GM06990 (cell line): ENCODE measurements around the gene SLC2A5.
A peak's percentile ranks its signal among the peaks of the same experiment; 100 is the strongest.

Experiments
- DNase-seq: peaks from one replicate; pipeline ENCODE4 v3.0.0-alpha.2; 2011; ENCODE audit not compliant: insufficient read length; ENCODE audit errors: extremely low read depth
- H3K27me3 ChIP-seq: replicated peaks from 2 replicates; pipeline ENCODE4 v1.6.0; 2011; ENCODE audit warnings: low read length; ENCODE audit not compliant: control insufficient read depth, insufficient read depth
- H3K36me3 ChIP-seq: 2 replicates; pipeline ENCODE4 v1.5.1; 2011; ENCODE audit warnings: low read length; ENCODE audit not compliant: control insufficient read depth, insufficient read depth
- H3K4me3 ChIP-seq: replicated peaks from 2 replicates; pipeline ENCODE4 v1.5.1; 2011; ENCODE audit warnings: low read depth, mild to moderate bottlenecking, control low read depth, low read length
- TF ChIP-seq, protein P1 (sequence below): IDR thresholded peaks from 2 replicates; pipeline ENCODE4 v1.5.1; 2011; ENCODE audit warnings: low read length, control low read depth, mild to moderate bottlenecking, inconsistent platforms; ENCODE audit not compliant: insufficient read depth, poor library complexity, severe bottlenecking

The SLC2A5 gene

DNA sequence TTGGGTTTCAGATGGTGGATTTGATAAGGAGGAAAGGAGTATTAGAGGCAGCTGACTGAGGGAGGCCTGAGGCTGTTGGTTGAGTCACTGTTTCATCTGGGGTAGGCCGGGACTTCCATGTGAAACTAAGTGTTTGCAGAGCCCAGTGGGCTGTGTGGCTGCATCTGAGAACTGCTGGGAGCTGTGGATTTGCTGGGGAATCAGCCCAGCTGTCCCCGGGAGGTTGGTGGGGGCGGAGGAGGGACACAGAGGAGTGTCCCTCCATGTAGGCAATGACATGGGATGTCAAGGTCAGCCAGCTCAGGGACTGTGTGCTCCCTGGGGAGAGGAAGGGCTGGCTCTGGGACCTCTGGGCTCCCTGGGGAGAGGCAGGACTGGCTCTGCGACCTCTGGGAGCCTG, 79.6 kb downstream of the SLC2A5 start:
- H3K36me3 ChIP-seq, result no peaks in the 10 kb centered on the region
- H3K4me3 ChIP-seq, result no peak overlapping the region
- TF ChIP-seq, protein P1, sequence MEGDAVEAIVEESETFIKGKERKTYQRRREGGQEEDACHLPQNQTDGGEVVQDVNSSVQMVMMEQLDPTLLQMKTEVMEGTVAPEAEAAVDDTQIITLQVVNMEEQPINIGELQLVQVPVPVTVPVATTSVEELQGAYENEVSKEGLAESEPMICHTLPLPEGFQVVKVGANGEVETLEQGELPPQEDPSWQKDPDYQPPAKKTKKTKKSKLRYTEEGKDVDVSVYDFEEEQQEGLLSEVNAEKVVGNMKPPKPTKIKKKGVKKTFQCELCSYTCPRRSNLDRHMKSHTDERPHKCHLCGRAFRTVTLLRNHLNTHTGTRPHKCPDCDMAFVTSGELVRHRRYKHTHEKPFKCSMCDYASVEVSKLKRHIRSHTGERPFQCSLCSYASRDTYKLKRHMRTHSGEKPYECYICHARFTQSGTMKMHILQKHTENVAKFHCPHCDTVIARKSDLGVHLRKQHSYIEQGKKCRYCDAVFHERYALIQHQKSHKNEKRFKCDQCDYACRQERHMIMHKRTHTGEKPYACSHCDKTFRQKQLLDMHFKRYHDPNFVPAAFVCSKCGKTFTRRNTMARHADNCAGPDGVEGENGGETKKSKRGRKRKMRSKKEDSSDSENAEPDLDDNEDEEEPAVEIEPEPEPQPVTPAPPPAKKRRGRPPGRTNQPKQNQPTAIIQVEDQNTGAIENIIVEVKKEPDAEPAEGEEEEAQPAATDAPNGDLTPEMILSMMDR, result no peak
- H3K27me3 ChIP-seq, result no peaks in the 10 kb centered on the region
- DNase-seq, result no peak

DNA sequence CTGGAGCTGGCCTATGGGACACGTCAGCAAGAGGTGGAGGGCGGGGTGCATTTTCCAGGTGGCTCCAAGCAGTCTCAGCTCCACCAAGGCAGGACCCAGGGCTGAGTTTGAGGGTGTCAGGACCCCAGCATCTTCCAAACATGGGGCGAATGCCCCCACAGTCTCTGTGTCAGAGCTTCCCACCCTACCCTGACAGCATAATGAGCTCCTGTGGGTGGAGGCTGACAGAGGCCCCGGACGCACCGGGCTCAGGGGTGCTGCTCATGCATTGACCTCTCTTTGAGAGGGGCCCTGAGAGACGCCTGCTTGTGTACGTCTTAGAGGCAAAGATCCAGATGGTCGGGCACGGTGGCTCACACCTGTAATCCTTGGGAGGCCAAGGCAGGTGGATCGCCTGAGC, 80.4 kb downstream of the SLC2A5 start:
- Histone ChIP-seq H3K4me3 (no peak overlapping the region), H3K36me3 (no peaks in the 10 kb centered on the region), H3K27me3 (no peaks in the 10 kb centered on the region)
- TF ChIP-seq, protein P1, result no peak
- no peak for DNase-seq

DNA sequence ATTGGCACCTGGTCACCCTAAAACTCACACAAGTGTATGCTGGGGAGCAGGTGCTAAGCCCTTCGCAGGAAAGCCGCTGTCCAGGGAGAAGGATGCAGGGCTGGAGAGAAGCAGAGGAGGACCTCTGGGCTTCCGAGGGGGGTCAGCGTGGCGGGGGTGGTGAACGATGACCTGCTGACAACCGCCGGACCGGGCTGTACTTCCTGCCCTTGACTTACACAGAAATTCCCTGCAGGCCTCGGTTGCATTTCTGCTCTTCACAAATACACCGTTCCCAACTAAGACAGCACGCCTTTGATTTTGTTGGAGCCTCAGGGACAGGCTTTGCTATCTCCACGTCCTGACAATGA, 80.8 kb downstream of the SLC2A5 start:
- TF ChIP-seq, protein P1, result no peak
- Histone ChIP-seq H3K4me3 (no peak overlapping the region), H3K36me3 (no peaks in the 10 kb centered on the region), H3K27me3 (no peaks in the 10 kb centered on the region)
- DNase-seq, result no peak

DNA sequence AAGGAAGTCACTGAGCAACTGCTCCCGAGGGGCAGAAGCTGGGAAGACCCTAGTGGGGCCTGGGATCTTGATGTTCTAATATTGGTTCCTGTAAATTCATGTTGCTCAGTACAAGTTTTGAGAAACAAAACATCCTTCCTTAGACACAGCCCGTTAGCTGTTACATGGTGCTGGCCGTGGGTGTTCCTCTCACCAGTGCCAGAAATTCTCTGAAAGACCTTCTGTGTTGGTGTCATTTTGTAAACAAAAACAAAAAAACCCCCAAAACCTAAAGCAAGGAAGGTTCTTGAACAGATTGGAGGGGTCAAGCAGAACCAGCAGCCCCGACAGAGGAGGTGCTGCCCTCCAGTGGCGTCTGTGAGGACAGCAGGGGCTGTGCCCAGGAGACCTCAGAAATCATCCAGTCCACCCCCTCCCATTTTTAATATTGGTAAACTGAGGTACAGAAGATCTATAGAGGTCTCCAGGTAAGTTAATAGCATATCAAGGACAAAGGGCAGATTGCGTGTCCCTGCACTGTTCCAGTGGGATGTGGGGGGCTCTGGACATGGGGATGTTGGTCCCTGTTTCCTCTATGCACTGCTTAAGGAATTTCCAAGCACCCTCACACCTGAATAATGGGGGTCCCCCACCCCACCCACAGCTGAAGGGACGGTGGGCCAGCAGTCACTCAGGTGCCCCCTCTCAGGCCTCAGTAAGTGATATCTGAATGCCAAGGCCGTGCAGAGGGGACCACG, 81.4 kb downstream of the SLC2A5 start:
- no peak overlapping the region for H3K4me3 ChIP-seq
- DNase-seq, result peak; percentile 37
- H3K36me3 ChIP-seq, result no peaks in the 10 kb centered on the region
- H3K27me3 ChIP-seq, result no peaks in the 10 kb centered on the region
- TF ChIP-seq, protein P1, result peak; percentile 92

DNA sequence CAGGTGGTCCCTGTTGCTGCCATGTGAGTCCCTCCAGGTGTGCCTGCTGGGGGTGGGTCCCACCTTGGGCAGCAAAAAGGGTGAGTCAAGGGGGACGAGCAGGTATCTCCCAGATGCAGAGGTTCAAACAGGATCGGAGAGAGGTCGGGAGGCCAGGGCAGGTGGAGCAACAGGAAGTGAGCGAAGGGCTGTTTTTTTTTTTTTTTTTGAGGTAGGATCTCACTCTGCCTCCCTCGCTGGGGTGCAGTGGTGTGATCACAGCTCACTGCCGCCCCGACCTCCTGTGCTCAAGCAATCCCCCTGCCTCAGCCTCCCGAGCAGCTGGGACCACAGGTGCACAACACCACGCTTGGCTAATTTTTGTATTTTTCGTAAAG, 82.6 kb downstream of the SLC2A5 start:
- no peaks in the 10 kb centered on the region for H3K36me3 ChIP-seq
- TF ChIP-seq, protein P1, result no peak
- no peak overlapping the region for H3K4me3 ChIP-seq
- DNase-seq, result no peak
- H3K27me3 ChIP-seq, result no peaks in the 10 kb centered on the region
